ENCODE results near the gene ATP6V1G3.

Gene ATP6V1G3

DNA sequence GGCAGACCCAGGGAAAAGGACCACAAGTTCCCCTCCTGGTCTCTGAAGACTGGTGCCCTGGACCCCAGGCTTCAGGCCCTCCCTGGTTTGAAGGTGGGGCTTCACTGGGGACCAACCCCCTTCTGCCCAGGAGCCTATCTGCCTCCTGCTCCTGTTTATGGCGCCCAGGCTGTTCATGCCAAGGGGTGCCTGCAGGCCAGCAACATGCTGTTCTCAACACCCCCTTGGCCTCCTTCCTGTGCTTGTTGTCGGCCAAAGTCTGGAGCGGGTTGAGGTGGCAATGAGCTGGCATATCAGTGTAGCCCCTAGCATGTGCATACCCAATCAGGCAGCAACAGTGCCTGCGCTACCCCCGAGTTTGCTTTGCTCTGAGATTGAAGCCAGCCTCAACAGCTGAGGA is 46.3 kb downstream of the ATP6V1G3 start:
- Histone ChIP-seq H2BK120ac (ENCODE audit: insufficient read depth, low read length, poor library complexity) (no peak overlapping the region), H3K36me3 (ENCODE audit: control insufficient read depth in 1 of 2, insufficient read depth in 2 of 2, low read length in 2 of 2) (no peaks in the 10 kb centered on the region), H2AK5ac (ENCODE audit: low read length) (no peak overlapping the region), H2AFZ (ENCODE audit: insufficient read depth, low read length, poor library complexity) (no peak overlapping the region), H4K12ac (ENCODE audit: low read depth, low read length) (no peak overlapping the region), H3K14ac (ENCODE audit: low read length) (no peak overlapping the region), H3K4me1 (ENCODE audit: control insufficient read depth in 1 of 2, insufficient read depth in 2 of 2, low read length in 2 of 2) (no peaks in the 10 kb centered on the region), H3K79me1 (ENCODE audit: low read length) (no peaks in the 10 kb centered on the region), H3K9me3 (ENCODE audit: insufficient read depth, low read depth, low read length) (peaks cover 5% of the 10 kb centered on the region), H2BK12ac (ENCODE audit: low read length) (no peak overlapping the region), H3K79me2 (ENCODE audit: control insufficient read depth, insufficient read depth, low read length, poor library complexity) (no peaks in the 10 kb centered on the region), H2BK5ac (ENCODE audit: low read depth, low read length, poor library complexity) (no peak overlapping the region), H3K27me3 (ENCODE audit: insufficient read depth, low read length) (no peaks in the 10 kb centered on the region), H4K91ac (ENCODE audit: low read depth, low read length) (no peak overlapping the region), H3K9ac (ENCODE audit: low read length) (no peak overlapping the region), H3K4ac (ENCODE audit: low read depth, low read length) (no peak overlapping the region), H3K27ac (ENCODE audit: low read depth, low read length) (no peak overlapping the region), H4K8ac (ENCODE audit: low read depth, low read length) (no peak overlapping the region), H3K18ac (ENCODE audit: low read length) (no peak overlapping the region), H3K4me2 (ENCODE audit: low read length) (no peak overlapping the region), H3K23ac (ENCODE audit: low read length) (no peak overlapping the region), H3K4me3 (ENCODE audit: low read depth, low read length) (peak overlapping the region; percentile 29)
- WGBS (ENCODE audit: extremely low coverage, insufficient coverage, insufficient read length), result no CpG with 5 or more reads among the region's 5 CpGs
- DNase-seq, result no peak

GRCh38 chr1:198493329-198493728 is 47.2 kb downstream of the ATP6V1G3 start:
- Histone ChIP-seq H4K8ac (ENCODE audit: low read depth, low read length) (no peak overlapping the region), H2BK120ac (ENCODE audit: insufficient read depth, low read length, poor library complexity) (no peak overlapping the region), H3K79me2 (ENCODE audit: control insufficient read depth, insufficient read depth, low read length, poor library complexity) (no peaks in the 10 kb centered on the region), H2AFZ (ENCODE audit: insufficient read depth, low read length, poor library complexity) (no peak overlapping the region), H2AK5ac (ENCODE audit: low read length) (no peak overlapping the region), H3K23ac (ENCODE audit: low read length) (no peak overlapping the region), H3K27ac (ENCODE audit: low read depth, low read length) (no peak overlapping the region), H3K27me3 (ENCODE audit: insufficient read depth, low read length) (no peaks in the 10 kb centered on the region), H3K9me3 (ENCODE audit: insufficient read depth, low read depth, low read length) (peaks cover 5% of the 10 kb centered on the region), H4K12ac (ENCODE audit: low read depth, low read length) (no peak overlapping the region), H3K4me3 (ENCODE audit: low read depth, low read length) (no peak overlapping the region), H3K4me1 (ENCODE audit: control insufficient read depth in 1 of 2, insufficient read depth in 2 of 2, low read length in 2 of 2) (no peaks in the 10 kb centered on the region), H2BK5ac (ENCODE audit: low read depth, low read length, poor library complexity) (no peak overlapping the region), H2BK12ac (ENCODE audit: low read length) (no peak overlapping the region), H3K36me3 (ENCODE audit: control insufficient read depth in 1 of 2, insufficient read depth in 2 of 2, low read length in 2 of 2) (no peaks in the 10 kb centered on the region), H3K79me1 (ENCODE audit: low read length) (no peaks in the 10 kb centered on the region), H3K4ac (ENCODE audit: low read depth, low read length) (no peak overlapping the region), H4K91ac (ENCODE audit: low read depth, low read length) (no peak overlapping the region), H3K18ac (ENCODE audit: low read length) (no peak overlapping the region), H3K14ac (ENCODE audit: low read length) (no peak overlapping the region), H3K4me2 (ENCODE audit: low read length) (no peak overlapping the region), H3K9ac (ENCODE audit: low read length) (no peak overlapping the region)
- no CpG with 5 or more reads among the region's 10 CpGs for WGBS (ENCODE audit: extremely low coverage, insufficient coverage, insufficient read length)
- DNase-seq, result no peak

DNA sequence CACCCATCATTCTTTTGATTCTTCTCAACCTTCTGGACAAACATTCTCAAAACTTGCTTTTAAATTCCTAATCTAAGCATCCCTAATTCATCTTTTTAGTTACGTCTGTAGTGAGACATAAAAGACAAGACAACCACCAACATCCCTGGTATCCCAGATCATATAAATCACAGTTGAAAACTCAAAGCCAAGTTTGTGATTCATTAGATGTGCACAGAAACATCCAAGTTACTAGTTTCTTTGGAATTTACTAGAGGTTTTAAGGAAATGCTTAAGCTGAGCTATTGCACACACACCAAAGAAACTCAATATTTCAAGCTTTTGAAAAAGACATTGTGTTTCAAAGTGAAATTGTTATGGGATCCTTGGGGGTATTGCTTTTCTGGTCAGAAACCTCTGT is 47.6 kb downstream of the ATP6V1G3 start:
- no peaks in the 10 kb centered on the region for H3K27me3 ChIP-seq (ENCODE audit: insufficient read depth, low read length)
- H3K4me3 ChIP-seq (ENCODE audit: low read depth, low read length), result no peak overlapping the region
- H3K9me3 ChIP-seq (ENCODE audit: insufficient read depth, low read depth, low read length), result peaks cover 5% of the 10 kb centered on the region
- H3K4me1 ChIP-seq (ENCODE audit: control insufficient read depth in 1 of 2, insufficient read depth in 2 of 2, low read length in 2 of 2), result no peaks in the 10 kb centered on the region
- DNase-seq, result peak in 1 of 2 donors; percentile 14
- no peak overlapping the region for H4K12ac ChIP-seq (ENCODE audit: low read depth, low read length)
- no peak overlapping the region for H3K18ac ChIP-seq (ENCODE audit: low read length)
- no CpG with 5 or more reads among the region's 1 CpG for WGBS (ENCODE audit: extremely low coverage, insufficient coverage, insufficient read length)
- H3K23ac ChIP-seq (ENCODE audit: low read length), result no peak overlapping the region
- no peak overlapping the region for H2BK5ac ChIP-seq (ENCODE audit: low read depth, low read length, poor library complexity)
- H4K91ac ChIP-seq (ENCODE audit: low read depth, low read length), result no peak overlapping the region
- no peak overlapping the region for H3K9ac ChIP-seq (ENCODE audit: low read length)
- no peak overlapping the region for H3K14ac ChIP-seq (ENCODE audit: low read length)
- H4K8ac ChIP-seq (ENCODE audit: low read depth, low read length), result no peak overlapping the region
- H2AK5ac ChIP-seq (ENCODE audit: low read length), result no peak overlapping the region
- H2BK12ac ChIP-seq (ENCODE audit: low read length), result no peak overlapping the region
- no peak overlapping the region for H2BK120ac ChIP-seq (ENCODE audit: insufficient read depth, low read length, poor library complexity)
- H3K27ac ChIP-seq (ENCODE audit: low read depth, low read length), result no peak overlapping the region
- no peaks in the 10 kb centered on the region for H3K79me2 ChIP-seq (ENCODE audit: control insufficient read depth, insufficient read depth, low read length, poor library complexity)
- H3K79me1 ChIP-seq (ENCODE audit: low read length), result no peaks in the 10 kb centered on the region
- no peaks in the 10 kb centered on the region for H3K36me3 ChIP-seq (ENCODE audit: control insufficient read depth in 1 of 2, insufficient read depth in 2 of 2, low read length in 2 of 2)
- no peak overlapping the region for H3K4ac ChIP-seq (ENCODE audit: low read depth, low read length)
- no peak overlapping the region for H2AFZ ChIP-seq (ENCODE audit: insufficient read depth, low read length, poor library complexity)
- H3K4me2 ChIP-seq (ENCODE audit: low read length), result no peak overlapping the region

GRCh38 chr1:198491596-198491995 is 48.9 kb downstream of the ATP6V1G3 start:
- H3K79me2 ChIP-seq (ENCODE audit: control insufficient read depth, insufficient read depth, low read length, poor library complexity), result no peaks in the 10 kb centered on the region
- H3K4ac ChIP-seq (ENCODE audit: low read depth, low read length), result no peak overlapping the region
- H3K14ac ChIP-seq (ENCODE audit: low read length), result no peak overlapping the region
- no peak overlapping the region for H4K91ac ChIP-seq (ENCODE audit: low read depth, low read length)
- H2BK12ac ChIP-seq (ENCODE audit: low read length), result no peak overlapping the region
- no peak overlapping the region for H3K4me3 ChIP-seq (ENCODE audit: low read depth, low read length)
- H2BK5ac ChIP-seq (ENCODE audit: low read depth, low read length, poor library complexity), result no peak overlapping the region
- H2AFZ ChIP-seq (ENCODE audit: insufficient read depth, low read length, poor library complexity), result no peak overlapping the region
- no peaks in the 10 kb centered on the region for H3K4me1 ChIP-seq (ENCODE audit: control insufficient read depth in 1 of 2, insufficient read depth in 2 of 2, low read length in 2 of 2)
- H3K36me3 ChIP-seq (ENCODE audit: control insufficient read depth in 1 of 2, insufficient read depth in 2 of 2, low read length in 2 of 2), result no peaks in the 10 kb centered on the region
- no peak overlapping the region for H3K9ac ChIP-seq (ENCODE audit: low read length)
- H4K12ac ChIP-seq (ENCODE audit: low read depth, low read length), result no peak overlapping the region
- no peaks in the 10 kb centered on the region for H3K27me3 ChIP-seq (ENCODE audit: insufficient read depth, low read length)
- no peak overlapping the region for H3K27ac ChIP-seq (ENCODE audit: low read depth, low read length)
- no peak overlapping the region for H3K18ac ChIP-seq (ENCODE audit: low read length)
- no peak overlapping the region for H2BK120ac ChIP-seq (ENCODE audit: insufficient read depth, low read length, poor library complexity)
- no peak overlapping the region for H3K4me2 ChIP-seq (ENCODE audit: low read length)
- H3K23ac ChIP-seq (ENCODE audit: low read length), result no peak overlapping the region
- no peak for DNase-seq
- peaks cover 5% of the 10 kb centered on the region for H3K9me3 ChIP-seq (ENCODE audit: insufficient read depth, low read depth, low read length)
- H3K79me1 ChIP-seq (ENCODE audit: low read length), result no peaks in the 10 kb centered on the region
- H4K8ac ChIP-seq (ENCODE audit: low read depth, low read length), result no peak overlapping the region
- H2AK5ac ChIP-seq (ENCODE audit: low read length), result no peak overlapping the region
- no CpG with 5 or more reads among the region's 3 CpGs for WGBS (ENCODE audit: extremely low coverage, insufficient coverage, insufficient read length)

All from trophoblast cell (in vitro differentiated cells and primary cell).